ENCODE data around the gene B2M. TPM values are rescaled to one million over a fixed set of nuclear protein-coding genes. Genes with fewer than 3 reads are reported as not detected.
"Not testable (repeated sequence)": the region's sequence is repeated elsewhere in the genome, so short reads cannot be mapped to it uniquely, and the experiment has no call there.

Gene B2M
- total and polyA plus RNA-seq, 2 experiments from 2014 or later, result 167 to 180 TPM

GRCh38 chr15:44727485-44728231 is 16.3 kb downstream of the B2M start (continued):
- TF ChIP-seq ZNF462 (CRISPR knock-in tag; IDR thresholded peaks at IDR 0.05), result no peak
- no peak for TF ChIP-seq REST (IDR thresholded peaks at IDR 0.05; ENCODE audit: unreplicated experiment)
- no peak for TF ChIP-seq ZNF114 (CRISPR knock-in tag; IDR thresholded peaks at IDR 0.05)

- not testable (repeated sequence) for H3K9me3 Mint-ChIP-seq; H3K4me1 ChIP-seq (ENCODE audit: insufficient read depth); ATAC-seq; H3K79me2 ChIP-seq (replicated peaks; ENCODE audit: insufficient read depth); H3F3A ChIP-seq (replicated peaks; ENCODE audit: low read depth); H3K36me3 ChIP-seq (ENCODE audit: insufficient read depth); H3K27me3 ChIP-seq (ENCODE audit: insufficient read depth); H3K36me3 Mint-ChIP-seq (ENCODE audit: low read depth); H4K20me1 ChIP-seq (replicated peaks; ENCODE audit: insufficient read depth); H3K9me2 ChIP-seq (ENCODE audit: insufficient read depth); DNase-seq (ENCODE audit: low spot score)
- Histone ChIP-seq H3K27ac (ENCODE audit: low read depth) (peak overlapping the region; percentile 79), H3K4me3 (peak overlapping the region; percentile 66), H2AFZ (peak overlapping the region; percentile 10; the same call in 1 of the 2 replicates), H3K4me2 (peak overlapping the region; percentile 39)
- Mint-ChIP-seq H3K4me1 (peaks cover 26% of the 10 kb centered on the region), H3K4me3 (peak overlapping the region; percentile 98), H3K27me3 (ENCODE audit: insufficient read depth, low read depth, poor library complexity) (peaks cover 14% of the 10 kb centered on the region), H3K27ac (peak overlapping the region; percentile 98)
Observed at GRCh38 chr15:44728232-44728575, 16.9 kb downstream of the B2M start.
